GM18873 (cell line): Measurements from ENCODE around the gene TRIP10.
"Not testable (repeated sequence)": the region's sequence is repeated elsewhere in the genome, so short reads cannot be mapped to it uniquely, and the experiment has no call there.

Source experiments
- ATAC-seq: cut with Tn5 transposase; IDR thresholded peaks from one replicate; pipeline ENCODE4 v1.9.1; 2021; ENCODE audit warnings: mild to moderate bottlenecking, moderate library complexity, moderate number of reproducible peaks; ENCODE audit not compliant: unreplicated experiment, low FRiP score

The TRIP10 gene

DNA sequence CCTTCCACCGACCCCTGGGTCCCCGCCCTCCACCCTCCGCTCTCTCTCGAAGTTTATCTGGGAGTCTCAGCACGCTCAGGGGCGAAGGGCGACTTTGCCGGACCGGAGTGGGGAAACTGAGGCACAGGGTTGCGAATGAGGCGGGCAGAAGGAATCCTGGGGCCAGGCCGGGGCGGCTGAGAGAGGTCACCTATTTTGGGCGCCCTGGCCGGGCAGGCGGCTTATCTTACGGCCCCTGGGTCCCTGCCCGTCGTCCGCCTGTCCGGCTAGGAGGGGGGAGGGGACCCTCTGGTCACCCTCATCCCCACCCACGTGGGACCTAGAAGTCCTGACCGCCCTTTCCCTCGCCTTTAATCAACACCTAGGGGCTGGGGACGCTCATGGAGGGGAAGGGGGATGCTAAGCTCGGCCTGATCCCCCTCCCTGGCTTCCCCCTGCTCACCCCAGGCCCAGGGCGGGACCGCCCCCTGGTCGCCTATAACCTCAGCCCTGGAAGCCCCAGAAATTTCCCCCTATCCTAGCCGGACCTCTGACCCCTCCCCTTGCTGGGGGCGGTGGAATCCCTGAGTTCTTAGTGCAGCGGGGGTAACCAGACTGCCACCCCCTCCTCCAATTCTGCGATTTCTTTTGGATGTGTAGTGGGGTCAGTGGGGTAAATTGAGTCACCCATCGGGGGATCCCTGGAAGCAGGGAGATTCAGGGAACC lies 556 bp downstream of the TRIP10 start:
- no peak for ATAC-seq

DNA sequence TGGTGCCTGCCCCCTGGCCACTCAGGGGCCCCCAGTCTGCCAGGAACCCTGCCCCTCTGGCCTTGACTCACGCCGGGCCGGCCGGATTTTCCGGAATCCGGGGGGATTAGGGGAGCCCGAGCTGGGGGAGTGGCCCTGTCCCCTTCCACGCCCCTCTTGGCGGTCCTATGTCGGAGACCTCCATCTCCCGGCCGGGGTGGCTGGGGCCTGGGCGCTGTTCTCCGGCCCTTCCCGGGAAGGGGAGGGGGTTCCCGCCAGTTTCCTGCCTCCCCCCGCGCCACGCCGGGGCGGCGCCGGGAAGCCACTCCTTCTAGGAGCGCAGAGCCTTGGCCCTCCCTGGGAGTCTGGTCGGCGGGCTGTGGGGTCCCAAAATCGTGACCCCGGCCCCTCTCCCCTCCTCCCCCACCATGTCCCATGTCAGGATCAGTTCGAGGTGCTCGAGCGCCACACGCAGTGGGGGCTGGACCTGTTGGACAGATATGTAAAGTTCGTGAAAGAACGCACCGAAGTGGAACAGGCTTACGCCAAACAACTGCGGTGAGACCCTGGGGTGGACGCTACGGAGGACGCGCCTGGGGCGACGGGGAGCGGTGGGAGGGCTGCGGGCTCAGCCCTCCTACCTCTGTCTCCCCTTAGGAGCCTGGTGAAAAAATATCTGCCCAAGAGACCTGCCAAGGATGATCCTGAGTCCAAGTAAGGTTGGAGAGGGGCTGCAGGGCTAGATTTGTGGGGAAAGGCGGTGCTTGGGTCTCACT lies 1.3 kb downstream of the TRIP10 start:
- ATAC-seq: no peak

- ATAC-seq: no peak
Observed at GRCh38 chr19:6743066-6743465, 3.6 kb downstream of the TRIP10 start.

DNA sequence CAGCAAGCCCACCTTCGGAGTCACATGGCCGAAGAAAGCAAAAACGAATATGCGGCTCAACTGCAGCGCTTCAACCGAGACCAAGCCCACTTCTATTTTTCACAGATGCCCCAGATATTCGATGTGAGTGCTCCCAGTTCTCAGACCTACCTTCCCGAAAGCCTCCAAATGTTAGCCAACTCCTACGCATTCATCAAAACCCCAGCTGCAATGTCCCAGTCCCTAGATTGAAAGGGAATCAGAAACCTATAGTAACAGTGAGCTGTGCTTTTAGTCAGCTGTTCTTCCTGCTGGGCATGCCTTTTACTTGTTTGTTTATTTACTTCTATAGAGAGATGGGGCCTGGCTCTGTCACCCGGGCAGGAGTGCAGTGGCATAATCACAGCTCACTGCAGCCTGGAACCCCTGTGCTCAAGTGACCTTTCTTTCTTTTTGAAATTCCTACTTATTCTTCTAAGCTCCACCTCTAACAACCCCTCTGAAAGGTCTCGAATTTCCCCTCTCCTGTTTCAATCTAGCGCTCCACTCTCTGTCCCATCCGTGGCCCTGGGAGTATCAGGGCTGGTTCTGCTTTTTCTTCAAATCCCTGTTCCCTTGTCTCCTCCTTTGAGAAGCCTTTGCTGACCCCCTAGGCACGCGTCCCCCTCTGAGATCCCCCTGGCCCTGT lies 4.4 kb downstream of the TRIP10 start:
- ATAC-seq: no peak

DNA sequence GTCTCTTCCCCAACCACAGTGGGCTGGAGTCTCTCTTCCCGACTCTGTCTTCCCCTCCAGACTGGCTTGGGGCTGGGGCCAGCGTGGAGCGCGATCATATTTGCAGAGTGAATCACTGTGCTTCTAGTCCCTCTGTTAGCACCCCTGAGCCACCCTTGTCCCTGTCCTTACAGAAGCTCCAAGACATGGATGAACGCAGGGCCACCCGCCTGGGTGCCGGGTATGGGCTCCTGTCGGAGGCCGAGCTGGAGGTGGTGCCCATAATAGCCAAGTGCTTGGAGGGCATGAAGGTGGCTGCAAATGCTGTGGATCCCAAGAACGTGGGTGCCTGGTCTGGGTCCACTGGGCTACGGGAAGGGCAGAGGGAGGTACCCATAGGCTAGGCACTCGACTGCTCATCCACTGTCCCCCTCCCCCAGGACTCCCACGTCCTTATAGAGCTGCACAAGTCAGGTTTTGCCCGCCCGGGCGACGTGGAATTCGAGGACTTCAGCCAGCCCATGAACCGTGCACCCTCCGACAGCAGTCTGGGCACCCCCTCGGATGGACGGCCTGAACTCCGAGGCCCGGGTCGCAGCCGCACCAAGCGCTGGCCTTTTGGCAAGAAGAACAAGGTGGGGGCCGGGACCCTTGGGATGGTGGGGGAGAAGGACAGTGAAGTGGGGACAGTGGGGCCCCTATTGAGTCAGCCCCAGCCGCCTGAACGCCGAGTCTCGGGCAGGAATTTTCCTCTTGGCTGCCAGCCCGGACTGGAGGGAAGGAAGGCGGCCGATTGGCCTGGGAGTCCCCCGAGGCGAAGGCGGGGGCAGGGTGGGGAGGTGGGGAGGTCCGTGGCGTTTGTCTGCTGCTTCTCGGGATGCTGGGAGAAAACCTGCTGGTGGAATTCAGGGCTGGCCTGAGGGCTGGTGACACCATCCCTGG lies 5.2 kb downstream of the TRIP10 start:
- no peak for ATAC-seq

- ATAC-seq: no peak
Observed at GRCh38 chr19:6745965-6746364, 6.5 kb downstream of the TRIP10 start.

DNA sequence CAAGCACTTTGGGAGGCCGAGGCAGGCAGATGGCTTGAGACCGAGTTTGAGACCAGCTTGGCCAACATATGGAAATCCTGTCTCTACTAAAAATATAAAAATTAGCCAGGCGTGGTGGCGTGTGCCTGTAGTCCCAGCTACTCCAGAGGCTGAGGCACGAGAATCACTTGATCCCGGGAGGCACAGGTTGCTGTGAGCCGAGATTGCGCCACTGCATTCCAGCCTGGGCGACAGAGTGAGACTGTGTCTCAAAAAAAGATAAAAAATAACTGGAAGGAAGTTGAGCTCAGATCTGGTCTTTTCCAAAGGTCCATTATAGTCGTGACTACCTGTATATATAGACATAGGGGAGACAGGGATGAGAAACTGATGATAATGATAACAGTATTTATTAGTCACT lies 9.1 kb downstream of the TRIP10 start:
- not testable (repeated sequence) for ATAC-seq

DNA sequence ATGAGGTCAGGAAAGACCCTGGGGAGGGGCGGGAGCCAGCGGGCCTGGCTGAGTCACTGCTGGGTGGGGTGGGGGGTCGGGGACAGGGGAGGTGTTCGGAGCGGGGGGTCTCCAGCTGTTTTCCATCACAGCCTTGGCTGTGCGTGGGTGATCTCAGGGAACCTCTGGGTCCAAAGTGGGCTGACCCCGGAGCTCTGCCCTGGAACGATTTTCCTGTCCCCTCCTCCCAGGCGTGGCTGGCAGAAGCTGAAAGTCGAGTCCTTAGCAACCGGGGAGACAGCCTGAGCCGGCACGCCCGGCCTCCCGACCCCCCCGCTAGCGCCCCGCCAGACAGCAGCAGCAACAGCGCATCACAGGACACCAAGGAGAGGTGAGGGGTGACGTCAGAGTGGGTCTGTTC lies 10.6 kb downstream of the TRIP10 start:
- ATAC-seq: no peak

GRCh38 chr19:6751189-6751588 lies 11.7 kb downstream of the TRIP10 start:
- ATAC-seq: no peak

DNA sequence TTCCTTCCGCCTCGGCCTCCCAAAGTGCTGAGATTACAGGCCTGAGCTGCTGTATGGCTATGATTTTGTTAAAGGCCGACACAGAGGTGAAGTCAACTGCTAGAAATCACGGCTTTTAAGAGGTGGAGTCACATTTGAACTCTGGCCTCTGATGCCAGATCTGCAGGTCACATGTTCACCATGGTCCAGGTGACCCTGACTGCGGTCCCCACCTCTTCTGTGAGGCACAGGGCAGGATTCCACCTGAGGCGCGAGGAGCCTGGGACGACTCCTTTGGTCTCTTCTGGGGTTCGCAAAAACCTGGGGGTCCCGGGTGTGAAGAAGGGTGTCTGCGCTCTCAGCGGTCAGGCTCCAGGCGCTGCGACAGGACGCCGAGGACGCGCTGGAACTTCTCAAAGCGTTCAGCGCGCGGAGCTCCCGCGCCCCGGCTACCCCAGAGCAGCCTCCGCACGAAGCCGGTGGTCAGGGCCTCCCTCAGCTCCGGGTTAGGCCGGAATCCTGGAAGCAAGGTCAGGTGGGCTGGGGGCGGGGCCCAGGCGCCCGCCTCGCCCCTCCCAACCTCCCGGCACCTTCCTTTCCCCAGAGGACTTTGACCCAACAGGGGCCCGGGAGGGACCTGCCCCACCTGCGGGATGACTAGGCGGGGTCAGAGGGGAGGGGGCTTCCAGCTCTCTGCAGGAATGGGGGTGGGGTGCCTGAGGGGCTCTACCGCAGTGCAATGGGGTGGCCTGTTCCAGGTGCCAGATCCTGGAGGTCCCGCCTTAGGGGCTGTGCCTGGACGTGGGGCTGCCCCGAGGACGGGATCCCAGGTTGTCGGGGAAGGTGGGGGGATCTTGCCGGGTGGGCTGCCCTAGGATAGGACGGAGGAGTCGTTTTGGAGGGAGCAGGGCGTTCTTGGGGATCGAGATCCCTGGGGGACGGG lies 13.0 kb downstream of the TRIP10 start:
- no peak for ATAC-seq

GRCh38 chr19:6753178-6754031 lies 13.9 kb downstream of the TRIP10 start:
- peak; percentile 62 for ATAC-seq

DNA sequence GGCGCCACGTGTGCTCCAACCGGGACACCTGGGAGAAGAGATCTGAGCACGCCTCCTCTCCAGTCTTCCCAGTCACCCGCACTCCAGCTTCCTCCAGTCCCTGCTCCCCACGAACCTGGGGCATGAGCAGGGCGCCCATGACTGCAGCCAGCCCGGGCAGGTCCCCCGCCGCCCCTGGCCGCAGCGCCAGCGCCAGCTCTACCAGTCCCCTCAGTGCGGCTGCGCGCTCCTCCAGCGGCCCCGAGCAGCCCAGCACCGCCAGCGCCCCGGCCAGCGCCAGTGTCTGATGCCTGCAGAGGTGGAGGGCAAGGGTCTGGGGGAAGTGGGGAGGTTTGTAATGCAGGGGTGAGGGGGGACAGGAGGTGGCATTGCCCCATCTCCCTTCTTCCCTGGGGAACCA lies 14.7 kb downstream of the TRIP10 start:
- no peak for ATAC-seq

- no peak for ATAC-seq
Observed at GRCh38 chr19:6754653-6755463, 15.4 kb downstream of the TRIP10 start.

GRCh38 chr19:6760606-6761005 lies 21.1 kb downstream of the TRIP10 start:
- no peak for ATAC-seq

DNA sequence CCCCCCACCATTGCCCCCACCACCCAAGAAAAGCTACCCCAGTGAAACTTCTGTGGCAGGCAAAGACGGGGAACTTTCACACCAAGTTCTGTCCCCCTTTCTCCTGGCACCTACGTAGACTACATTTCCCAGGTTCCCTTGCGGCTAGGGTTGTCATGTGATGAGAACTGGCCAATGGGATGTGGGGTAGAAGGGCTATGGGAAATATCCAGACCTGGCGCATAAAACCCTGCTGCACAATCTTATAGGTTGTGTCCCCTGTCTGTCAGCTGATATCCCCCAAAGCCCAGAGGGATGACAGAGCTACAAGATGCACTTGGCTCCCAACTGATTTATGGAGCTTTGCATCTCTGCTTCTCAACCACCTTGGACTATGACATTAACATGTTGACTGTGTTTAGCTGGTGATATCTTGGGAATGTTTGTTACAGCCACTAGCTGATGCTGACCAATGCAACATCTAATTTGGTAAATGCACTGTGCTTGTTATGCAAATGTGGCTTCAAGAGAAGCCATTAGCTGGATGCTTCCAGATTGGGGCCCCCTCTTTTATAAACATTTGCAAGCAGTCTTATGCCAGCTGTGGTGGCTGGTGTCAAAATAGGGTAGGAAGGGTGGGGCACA lies 21.7 kb downstream of the TRIP10 start:
- ATAC-seq: no peak

- not testable (repeated sequence) for ATAC-seq
Observed at GRCh38 chr19:6762253-6762797, 22.8 kb downstream of the TRIP10 start.

GRCh38 chr19:6765738-6766356 lies 26.4 kb downstream of the TRIP10 start:
- ATAC-seq: no peak
